ENCODE results near the gene AP1B1.

DNA sequence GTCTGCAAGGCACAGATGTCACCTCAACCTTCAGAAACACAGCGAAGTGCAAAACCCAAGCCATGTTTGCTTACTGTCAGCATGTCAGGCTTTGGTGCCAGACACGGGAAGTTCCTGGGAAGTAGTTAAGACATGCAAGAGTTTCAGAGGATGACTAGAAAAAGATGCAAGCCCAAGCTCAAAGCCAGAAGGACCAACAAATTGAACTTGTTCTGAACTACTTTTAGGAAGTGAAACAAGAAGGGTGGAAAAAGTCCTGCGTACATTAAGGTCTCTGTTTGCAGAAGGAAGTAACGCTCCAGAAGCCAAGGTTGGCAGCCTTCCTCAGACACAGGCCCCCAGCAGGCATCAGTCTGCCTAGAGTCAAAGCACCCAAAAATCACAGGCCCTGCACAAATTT lies 2.6 kb downstream of the AP1B1 start:
- TF ChIP-seq, protein P1, sequence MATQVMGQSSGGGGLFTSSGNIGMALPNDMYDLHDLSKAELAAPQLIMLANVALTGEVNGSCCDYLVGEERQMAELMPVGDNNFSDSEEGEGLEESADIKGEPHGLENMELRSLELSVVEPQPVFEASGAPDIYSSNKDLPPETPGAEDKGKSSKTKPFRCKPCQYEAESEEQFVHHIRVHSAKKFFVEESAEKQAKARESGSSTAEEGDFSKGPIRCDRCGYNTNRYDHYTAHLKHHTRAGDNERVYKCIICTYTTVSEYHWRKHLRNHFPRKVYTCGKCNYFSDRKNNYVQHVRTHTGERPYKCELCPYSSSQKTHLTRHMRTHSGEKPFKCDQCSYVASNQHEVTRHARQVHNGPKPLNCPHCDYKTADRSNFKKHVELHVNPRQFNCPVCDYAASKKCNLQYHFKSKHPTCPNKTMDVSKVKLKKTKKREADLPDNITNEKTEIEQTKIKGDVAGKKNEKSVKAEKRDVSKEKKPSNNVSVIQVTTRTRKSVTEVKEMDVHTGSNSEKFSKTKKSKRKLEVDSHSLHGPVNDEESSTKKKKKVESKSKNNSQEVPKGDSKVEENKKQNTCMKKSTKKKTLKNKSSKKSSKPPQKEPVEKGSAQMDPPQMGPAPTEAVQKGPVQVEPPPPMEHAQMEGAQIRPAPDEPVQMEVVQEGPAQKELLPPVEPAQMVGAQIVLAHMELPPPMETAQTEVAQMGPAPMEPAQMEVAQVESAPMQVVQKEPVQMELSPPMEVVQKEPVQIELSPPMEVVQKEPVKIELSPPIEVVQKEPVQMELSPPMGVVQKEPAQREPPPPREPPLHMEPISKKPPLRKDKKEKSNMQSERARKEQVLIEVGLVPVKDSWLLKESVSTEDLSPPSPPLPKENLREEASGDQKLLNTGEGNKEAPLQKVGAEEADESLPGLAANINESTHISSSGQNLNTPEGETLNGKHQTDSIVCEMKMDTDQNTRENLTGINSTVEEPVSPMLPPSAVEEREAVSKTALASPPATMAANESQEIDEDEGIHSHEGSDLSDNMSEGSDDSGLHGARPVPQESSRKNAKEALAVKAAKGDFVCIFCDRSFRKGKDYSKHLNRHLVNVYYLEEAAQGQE (IDR thresholded peaks at IDR 0.05; ENCODE audit: borderline replicate concordance) = no peak
- TF ChIP-seq, protein P2, sequence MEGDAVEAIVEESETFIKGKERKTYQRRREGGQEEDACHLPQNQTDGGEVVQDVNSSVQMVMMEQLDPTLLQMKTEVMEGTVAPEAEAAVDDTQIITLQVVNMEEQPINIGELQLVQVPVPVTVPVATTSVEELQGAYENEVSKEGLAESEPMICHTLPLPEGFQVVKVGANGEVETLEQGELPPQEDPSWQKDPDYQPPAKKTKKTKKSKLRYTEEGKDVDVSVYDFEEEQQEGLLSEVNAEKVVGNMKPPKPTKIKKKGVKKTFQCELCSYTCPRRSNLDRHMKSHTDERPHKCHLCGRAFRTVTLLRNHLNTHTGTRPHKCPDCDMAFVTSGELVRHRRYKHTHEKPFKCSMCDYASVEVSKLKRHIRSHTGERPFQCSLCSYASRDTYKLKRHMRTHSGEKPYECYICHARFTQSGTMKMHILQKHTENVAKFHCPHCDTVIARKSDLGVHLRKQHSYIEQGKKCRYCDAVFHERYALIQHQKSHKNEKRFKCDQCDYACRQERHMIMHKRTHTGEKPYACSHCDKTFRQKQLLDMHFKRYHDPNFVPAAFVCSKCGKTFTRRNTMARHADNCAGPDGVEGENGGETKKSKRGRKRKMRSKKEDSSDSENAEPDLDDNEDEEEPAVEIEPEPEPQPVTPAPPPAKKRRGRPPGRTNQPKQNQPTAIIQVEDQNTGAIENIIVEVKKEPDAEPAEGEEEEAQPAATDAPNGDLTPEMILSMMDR (IDR thresholded peaks at IDR 0.05; ENCODE audit: poor library complexity, severe bottlenecking) = no peak
